ENCODE results near the gene GSK3B.

DNA sequence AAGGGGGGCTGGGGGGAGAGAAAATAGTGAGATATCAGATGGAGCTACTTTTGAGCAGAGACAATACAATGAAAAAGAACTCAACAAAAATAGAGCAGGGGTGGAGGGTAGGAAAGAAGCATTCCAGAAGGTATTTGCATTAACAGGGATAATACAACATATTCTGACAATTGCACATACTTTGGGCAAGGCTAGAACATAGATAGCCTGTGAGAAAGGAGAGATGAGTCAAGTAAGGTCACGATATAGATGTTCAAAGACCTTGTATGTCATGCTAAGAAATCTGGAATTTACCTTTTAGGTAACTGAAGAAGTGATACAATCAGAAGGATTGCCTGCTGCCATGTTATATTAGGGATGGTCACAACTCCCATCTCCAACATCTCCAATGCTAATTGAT lies 155.2 kb downstream of the GSK3B start:
- TF ChIP-seq POLR2AphosphoS5 (IDR thresholded peaks at IDR 0.05; ENCODE audit: low read depth) (no peak), CREB1 (CRISPR knock-in tag; IDR thresholded peaks at IDR 0.05; ENCODE audit: low read depth) (no peak), EZH2 (IDR thresholded peaks at IDR 0.05; ENCODE audit: low read depth, unreplicated experiment) (no peak), NANOG (IDR thresholded peaks at IDR 0.05; ENCODE audit: borderline replicate concordance) (no peak), JUNB (IDR thresholded peaks at IDR 0.05; ENCODE audit: unreplicated experiment) (no peak), ZNF331 (CRISPR knock-in tag; IDR thresholded peaks at IDR 0.05; ENCODE audit: low read depth) (no peak), STAT1 (IDR thresholded peaks at IDR 0.05; ENCODE audit: unreplicated experiment) (no peak), EZH2phosphoT487 (IDR thresholded peaks at IDR 0.05; ENCODE audit: unreplicated experiment) (no peak)
- TF ChIP-seq, protein P1, sequence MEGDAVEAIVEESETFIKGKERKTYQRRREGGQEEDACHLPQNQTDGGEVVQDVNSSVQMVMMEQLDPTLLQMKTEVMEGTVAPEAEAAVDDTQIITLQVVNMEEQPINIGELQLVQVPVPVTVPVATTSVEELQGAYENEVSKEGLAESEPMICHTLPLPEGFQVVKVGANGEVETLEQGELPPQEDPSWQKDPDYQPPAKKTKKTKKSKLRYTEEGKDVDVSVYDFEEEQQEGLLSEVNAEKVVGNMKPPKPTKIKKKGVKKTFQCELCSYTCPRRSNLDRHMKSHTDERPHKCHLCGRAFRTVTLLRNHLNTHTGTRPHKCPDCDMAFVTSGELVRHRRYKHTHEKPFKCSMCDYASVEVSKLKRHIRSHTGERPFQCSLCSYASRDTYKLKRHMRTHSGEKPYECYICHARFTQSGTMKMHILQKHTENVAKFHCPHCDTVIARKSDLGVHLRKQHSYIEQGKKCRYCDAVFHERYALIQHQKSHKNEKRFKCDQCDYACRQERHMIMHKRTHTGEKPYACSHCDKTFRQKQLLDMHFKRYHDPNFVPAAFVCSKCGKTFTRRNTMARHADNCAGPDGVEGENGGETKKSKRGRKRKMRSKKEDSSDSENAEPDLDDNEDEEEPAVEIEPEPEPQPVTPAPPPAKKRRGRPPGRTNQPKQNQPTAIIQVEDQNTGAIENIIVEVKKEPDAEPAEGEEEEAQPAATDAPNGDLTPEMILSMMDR (conservative IDR thresholded peaks at IDR 0.05; ENCODE audit: low read depth in 2 of 2): no peak
- TF ChIP-seq, protein P2, sequence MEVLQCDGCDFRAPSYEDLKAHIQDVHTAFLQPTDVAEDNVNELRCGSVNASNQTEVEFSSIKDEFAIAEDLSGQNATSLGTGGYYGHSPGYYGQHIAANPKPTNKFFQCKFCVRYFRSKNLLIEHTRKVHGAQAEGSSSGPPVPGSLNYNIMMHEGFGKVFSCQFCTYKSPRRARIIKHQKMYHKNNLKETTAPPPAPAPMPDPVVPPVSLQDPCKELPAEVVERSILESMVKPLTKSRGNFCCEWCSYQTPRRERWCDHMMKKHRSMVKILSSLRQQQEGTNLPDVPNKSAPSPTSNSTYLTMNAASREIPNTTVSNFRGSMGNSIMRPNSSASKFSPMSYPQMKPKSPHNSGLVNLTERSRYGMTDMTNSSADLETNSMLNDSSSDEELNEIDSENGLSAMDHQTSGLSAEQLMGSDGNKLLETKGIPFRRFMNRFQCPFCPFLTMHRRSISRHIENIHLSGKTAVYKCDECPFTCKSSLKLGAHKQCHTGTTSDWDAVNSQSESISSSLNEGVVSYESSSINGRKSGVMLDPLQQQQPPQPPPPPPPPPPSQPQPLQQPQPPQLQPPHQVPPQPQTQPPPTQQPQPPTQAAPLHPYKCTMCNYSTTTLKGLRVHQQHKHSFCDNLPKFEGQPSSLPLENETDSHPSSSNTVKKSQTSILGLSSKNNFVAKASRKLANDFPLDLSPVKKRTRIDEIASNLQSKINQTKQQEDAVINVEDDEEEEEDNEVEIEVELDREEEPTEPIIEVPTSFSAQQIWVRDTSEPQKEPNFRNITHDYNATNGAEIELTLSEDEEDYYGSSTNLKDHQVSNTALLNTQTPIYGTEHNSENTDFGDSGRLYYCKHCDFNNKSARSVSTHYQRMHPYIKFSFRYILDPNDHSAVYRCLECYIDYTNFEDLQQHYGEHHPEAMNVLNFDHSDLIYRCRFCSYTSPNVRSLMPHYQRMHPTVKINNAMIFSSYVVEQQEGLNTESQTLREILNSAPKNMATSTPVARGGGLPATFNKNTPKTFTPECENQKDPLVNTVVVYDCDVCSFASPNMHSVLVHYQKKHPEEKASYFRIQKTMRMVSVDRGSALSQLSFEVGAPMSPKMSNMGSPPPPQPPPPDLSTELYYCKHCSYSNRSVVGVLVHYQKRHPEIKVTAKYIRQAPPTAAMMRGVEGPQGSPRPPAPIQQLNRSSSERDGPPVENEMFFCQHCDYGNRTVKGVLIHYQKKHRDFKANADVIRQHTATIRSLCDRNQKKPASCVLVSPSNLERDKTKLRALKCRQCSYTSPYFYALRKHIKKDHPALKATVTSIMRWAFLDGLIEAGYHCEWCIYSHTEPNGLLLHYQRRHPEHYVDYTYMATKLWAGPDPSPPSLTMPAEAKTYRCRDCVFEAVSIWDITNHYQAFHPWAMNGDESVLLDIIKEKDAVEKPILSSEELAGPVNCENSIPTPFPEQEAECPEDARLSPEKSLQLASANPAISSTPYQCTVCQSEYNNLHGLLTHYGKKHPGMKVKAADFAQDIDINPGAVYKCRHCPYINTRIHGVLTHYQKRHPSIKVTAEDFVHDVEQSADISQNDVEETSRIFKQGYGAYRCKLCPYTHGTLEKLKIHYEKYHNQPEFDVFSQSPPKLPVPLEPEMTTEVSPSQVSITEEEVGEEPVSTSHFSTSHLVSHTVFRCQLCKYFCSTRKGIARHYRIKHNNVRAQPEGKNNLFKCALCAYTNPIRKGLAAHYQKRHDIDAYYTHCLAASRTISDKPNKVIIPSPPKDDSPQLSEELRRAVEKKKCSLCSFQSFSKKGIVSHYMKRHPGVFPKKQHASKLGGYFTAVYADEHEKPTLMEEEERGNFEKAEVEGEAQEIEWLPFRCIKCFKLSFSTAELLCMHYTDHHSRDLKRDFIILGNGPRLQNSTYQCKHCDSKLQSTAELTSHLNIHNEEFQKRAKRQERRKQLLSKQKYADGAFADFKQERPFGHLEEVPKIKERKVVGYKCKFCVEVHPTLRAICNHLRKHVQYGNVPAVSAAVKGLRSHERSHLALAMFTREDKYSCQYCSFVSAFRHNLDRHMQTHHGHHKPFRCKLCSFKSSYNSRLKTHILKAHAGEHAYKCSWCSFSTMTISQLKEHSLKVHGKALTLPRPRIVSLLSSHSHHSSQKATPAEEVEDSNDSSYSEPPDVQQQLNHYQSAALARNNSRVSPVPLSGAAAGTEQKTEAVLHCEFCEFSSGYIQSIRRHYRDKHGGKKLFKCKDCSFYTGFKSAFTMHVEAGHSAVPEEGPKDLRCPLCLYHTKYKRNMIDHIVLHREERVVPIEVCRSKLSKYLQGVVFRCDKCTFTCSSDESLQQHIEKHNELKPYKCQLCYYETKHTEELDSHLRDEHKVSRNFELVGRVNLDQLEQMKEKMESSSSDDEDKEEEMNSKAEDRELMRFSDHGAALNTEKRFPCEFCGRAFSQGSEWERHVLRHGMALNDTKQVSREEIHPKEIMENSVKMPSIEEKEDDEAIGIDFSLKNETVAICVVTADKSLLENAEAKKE (CRISPR knock-in tag; IDR thresholded peaks at IDR 0.05): no peak
- TF ChIP-seq, protein P3, sequence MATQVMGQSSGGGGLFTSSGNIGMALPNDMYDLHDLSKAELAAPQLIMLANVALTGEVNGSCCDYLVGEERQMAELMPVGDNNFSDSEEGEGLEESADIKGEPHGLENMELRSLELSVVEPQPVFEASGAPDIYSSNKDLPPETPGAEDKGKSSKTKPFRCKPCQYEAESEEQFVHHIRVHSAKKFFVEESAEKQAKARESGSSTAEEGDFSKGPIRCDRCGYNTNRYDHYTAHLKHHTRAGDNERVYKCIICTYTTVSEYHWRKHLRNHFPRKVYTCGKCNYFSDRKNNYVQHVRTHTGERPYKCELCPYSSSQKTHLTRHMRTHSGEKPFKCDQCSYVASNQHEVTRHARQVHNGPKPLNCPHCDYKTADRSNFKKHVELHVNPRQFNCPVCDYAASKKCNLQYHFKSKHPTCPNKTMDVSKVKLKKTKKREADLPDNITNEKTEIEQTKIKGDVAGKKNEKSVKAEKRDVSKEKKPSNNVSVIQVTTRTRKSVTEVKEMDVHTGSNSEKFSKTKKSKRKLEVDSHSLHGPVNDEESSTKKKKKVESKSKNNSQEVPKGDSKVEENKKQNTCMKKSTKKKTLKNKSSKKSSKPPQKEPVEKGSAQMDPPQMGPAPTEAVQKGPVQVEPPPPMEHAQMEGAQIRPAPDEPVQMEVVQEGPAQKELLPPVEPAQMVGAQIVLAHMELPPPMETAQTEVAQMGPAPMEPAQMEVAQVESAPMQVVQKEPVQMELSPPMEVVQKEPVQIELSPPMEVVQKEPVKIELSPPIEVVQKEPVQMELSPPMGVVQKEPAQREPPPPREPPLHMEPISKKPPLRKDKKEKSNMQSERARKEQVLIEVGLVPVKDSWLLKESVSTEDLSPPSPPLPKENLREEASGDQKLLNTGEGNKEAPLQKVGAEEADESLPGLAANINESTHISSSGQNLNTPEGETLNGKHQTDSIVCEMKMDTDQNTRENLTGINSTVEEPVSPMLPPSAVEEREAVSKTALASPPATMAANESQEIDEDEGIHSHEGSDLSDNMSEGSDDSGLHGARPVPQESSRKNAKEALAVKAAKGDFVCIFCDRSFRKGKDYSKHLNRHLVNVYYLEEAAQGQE (IDR thresholded peaks at IDR 0.05; ENCODE audit: unreplicated experiment): no peak
- TF ChIP-seq, protein P4, sequence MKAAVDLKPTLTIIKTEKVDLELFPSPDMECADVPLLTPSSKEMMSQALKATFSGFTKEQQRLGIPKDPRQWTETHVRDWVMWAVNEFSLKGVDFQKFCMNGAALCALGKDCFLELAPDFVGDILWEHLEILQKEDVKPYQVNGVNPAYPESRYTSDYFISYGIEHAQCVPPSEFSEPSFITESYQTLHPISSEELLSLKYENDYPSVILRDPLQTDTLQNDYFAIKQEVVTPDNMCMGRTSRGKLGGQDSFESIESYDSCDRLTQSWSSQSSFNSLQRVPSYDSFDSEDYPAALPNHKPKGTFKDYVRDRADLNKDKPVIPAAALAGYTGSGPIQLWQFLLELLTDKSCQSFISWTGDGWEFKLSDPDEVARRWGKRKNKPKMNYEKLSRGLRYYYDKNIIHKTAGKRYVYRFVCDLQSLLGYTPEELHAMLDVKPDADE (IDR thresholded peaks at IDR 0.05): no peak

Measured in GM23338 (cell line).